SIG-M5 treated with dmso at 0.1 percent for 504 hours (cell line): ENCODE results near the gene CCN5.
A peak's percentile ranks its signal among the peaks of the same experiment; 100 is the strongest.
"Not testable (repeated sequence)": the region's sequence is repeated elsewhere in the genome, so short reads cannot be mapped to it uniquely, and the experiment has no call there.

ENCODE experiments used
- DNase-seq: peaks from one replicate; lab custom pipeline; 2025; ENCODE audit not compliant: unreplicated experiment; lab: John Stamatoyannopoulos, UW

CCN5 gene, protein sequence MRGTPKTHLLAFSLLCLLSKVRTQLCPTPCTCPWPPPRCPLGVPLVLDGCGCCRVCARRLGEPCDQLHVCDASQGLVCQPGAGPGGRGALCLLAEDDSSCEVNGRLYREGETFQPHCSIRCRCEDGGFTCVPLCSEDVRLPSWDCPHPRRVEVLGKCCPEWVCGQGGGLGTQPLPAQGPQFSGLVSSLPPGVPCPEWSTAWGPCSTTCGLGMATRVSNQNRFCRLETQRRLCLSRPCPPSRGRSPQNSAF

GRCh38 chr20:44714701-44715498, at the start of gene CCN5:
Gene CCN5, plus strand, starts transcription at chr20:44715369. Its CDS starts 22 bp downstream, at chr20:44715391.
- no peak for DNase-seq

GRCh38 chr20:44666066-44666465, 49.1 kb upstream of the CCN5 start:
- no peak for DNase-seq

- not testable (repeated sequence) for DNase-seq
These were observed 44.3 kb upstream of the CCN5 start for GRCh38 chr20:44670851-44671250.

DNA sequence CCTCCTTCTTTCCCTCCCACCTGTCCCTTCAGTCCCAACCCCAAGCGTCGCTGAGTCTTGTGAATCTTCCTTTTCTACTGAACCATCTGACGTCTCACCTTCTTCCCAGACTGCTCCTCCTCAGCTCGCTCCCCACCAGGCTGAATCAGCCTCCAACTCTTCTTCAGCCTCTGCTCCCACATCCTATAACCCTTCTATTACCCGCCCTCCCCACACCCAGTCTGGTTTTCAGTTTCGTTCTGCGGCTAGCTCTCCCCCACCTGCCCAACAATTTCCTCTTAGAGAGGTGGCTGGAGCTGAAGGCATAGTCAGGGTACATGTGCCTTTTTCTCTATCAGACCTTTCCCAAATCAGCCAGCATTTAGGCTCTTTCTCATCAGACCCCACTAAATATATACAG, 43.6 kb upstream of the CCN5 start:
- not testable (repeated sequence) for DNase-seq

GRCh38 chr20:44672318-44672902, 42.8 kb upstream of the CCN5 start:
- DNase-seq = not testable (repeated sequence)

- DNase-seq = no peak
These were observed 36.9 kb upstream of the CCN5 start for GRCh38 chr20:44678242-44678641.

DNA sequence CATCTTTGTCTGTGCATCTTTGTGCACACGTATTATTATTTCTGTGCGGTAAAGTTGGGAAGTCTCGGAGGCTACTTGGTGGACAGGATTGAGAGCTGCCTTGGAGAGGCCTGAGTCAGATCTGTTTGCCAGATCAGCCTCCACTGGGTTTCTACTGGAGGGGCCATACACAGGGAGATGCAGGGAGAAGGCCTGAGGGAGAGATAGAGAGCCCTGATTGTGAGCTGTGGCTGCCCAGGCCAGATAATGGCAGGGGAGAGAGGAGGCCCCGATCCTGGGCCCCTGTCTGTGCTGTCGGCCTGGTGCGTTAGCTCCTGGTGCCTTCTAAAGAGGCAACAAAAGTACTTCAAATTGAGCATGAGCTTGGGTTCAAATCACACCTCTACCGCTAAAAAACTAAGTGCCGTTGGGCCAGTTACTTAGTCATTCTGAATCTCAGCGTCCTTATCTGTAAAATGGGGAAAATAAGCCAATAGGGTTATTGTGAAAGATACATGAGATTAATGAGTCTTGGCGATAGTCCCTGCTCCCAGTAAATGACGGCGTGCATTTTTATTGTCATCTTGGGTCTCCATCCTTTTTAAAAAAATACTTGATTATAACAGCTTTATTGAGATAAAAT, 36.1 kb upstream of the CCN5 start:
- DNase-seq = no peak

DNA sequence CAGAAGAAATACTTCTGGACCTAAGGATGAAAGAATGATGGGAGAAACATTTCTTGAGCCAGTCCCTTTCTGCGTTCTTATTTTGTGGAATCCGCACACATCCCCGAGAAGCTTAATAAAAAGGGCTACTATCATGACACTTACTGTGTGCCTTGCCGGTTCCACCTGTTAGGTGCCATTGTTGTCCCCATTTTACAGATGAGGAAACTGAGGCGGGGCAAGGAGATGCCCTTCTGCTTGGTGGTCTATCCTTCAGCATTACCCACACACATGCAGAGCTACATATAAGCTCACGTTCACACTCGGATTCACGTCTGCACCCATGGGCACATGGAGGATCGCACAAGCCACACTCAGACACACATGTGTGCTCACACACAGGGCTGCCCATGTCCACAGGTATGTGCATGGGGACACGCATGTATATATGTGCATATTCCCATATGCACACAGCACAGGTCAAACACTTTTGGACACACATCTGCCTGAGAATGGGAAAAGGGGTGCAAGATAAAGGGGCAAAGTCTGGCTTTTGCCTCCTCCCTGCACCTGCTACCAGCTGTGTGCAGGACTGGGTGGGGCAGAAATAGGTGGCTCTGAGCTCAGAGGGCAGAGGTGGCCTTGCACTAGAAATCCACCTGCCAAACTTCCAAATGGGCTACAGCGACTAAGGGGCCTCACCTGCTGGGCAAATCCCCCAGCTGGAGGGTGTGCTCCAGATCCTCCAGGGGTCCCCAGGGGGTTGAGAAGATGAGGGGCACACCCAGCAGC, 33.2 kb upstream of the CCN5 start:
- DNase-seq = no peak

- DNase-seq = peak; percentile 47
These were observed 31.7 kb upstream of the CCN5 start for GRCh38 chr20:44683263-44684046.

DNA sequence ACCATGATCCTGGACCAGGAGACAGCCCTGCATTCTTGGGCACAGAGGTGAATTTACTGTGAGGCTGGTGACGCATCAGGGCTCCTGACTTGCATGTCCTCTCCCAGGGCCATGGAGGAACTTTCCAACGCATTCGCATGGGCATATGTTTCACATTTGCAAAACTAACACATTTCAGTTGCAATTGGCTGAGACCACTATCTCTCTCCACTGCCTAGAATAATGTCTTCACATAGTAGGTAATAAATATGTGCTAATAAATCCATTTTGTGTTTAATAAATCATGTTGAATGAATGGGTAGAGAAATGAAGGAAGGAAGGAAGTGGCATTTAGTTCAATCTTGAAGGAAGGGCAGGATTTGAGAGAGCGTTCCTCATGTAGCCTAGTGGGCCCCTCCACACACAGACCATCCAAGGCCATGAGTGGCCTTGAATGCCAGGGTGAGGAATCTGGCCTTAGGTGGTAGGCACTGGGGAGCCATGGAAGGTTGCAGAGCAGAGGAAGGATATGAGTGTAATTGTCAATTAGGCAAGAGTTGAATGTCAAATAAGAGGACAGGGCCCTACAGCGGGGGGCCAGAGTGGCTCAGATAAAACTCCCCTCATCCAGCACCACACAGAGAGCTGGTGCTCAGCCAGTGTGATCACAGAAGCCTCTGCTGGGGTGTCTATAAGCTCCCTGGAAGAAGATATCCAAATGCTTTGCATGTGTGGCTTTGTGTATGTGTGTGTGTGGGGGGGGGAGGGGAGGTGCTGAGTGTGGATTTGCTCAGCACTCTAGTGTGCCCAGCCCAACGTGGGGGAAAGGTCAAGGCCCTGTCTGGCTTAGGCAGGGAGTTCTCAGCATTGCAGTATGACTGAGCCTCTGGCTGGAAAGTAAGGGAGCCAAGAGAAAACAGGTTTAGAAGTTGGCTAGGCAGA, 30.9 kb upstream of the CCN5 start:
- DNase-seq = no peak

DNA sequence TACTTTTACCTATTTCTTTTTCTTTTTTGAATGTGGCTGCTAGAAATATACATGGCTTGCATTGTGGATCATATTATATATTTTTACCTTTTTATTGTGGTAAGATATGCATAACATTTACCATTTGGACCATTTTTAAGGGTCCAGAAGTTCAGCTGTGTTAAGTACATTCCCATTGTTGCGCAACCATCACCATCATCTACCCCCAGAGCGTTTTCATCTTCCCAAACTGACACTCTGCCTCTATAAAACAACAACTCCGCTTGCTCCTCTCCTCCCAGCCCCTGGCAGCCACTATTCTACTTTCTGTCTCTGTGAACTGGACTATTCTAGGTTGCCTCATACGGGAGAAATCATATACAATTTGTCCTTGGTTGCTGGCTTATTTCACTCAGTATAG, 28.2 kb upstream of the CCN5 start:
- DNase-seq = no peak

GRCh38 chr20:44688053-44688625, 27.0 kb upstream of the CCN5 start:
- DNase-seq = no peak

- DNase-seq = no peak
These were observed 25.4 kb upstream of the CCN5 start for GRCh38 chr20:44689809-44690208.

GRCh38 chr20:44690781-44691423, 24.3 kb upstream of the CCN5 start:
- DNase-seq = no peak

DNA sequence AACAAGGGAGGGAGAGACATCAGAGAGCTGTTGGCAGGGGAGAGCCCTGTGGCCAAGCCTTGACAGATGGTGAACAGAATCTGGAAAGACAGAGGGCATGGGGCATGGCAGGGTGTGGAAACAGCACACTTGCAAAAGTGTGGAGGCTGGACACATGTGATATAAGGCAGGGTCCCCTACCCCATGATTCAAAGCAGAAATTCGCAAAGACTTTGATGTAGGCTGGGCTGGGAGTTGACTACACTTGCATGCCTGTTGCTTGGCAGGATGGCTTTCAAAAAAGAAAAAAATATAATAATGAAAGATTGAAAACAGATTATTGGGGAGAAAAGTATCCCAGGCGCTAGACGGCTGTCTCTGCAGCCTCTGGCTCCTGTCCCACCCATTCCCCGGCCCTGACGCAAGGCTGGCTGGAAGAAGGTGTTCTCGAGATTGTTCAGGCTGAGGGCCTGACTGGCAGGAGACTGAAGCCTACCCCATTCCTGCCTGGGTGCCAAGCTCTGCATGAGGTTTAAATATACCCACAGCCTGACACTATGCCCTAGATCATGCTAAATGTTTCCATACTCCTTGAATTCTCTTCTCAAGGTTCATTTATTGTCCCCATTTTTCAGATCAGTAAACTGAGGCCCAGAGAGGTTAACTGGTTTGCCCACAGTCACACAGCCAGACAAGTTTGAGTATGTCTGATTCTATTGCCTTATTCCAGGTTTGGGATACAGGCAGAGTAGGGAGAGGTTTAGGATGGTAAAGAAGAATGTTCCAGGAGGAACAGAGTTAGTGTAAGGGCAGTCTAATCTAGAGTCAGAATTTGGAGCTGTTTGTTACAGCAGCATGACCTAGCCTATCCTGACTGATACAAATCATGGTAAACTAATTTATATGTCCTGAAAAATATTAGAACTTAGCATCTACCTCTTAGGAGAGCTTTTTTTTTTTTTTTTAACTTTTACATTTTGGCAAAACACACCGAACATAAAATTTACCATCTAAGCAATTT, 23.4 kb upstream of the CCN5 start:
- DNase-seq = no peak

DNA sequence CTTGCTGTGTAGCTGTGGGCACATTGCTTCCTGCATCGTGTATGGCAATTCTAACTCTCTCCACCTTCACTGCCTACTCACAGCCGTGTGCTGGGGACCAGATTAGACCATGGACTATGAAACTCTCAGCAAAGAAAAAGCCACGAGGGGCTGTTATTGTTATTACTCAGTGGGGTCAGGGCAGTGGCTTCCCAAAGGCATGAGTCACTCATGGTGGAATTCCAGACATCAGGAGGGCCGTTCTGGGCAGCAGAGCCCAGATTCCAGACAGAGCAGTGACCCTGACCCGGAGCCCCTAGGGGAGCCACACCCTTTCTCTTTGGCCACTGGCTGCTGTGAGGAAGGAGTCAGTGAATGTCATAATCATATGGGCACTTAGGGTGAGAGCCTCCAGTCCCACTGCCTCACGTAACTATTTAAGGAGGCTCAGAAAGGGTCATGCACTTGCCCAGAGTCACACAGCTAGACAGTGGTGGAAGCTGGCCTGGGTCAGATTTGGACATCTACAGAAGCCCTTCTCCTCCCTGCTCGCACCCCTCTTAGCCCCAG, 22.2 kb upstream of the CCN5 start:
- DNase-seq = peak; percentile 27

- no peak for DNase-seq
These were observed 21.5 kb upstream of the CCN5 start for GRCh38 chr20:44693627-44694026.
